ENCODE measurements around the gene WNT8B.

GRCh38 chr10:100524638-100525037, 61.8 kb downstream of the WNT8B start:
- TF ChIP-seq PPARA (CRISPR knock-in tag; IDR thresholded peaks at IDR 0.05; ENCODE audit: borderline replicate concordance) (no peak), ZNF70 (CRISPR knock-in tag; IDR thresholded peaks at IDR 0.05) (no peak), RARB (CRISPR knock-in tag; IDR thresholded peaks at IDR 0.05) (no peak), ZFP30 (CRISPR knock-in tag; IDR thresholded peaks at IDR 0.05) (no peak), POU6F1 (CRISPR knock-in tag; IDR thresholded peaks at IDR 0.05; ENCODE audit: borderline replicate concordance, low read depth) (no peak), TOX (CRISPR knock-in tag; IDR thresholded peaks at IDR 0.05; ENCODE audit: borderline replicate concordance) (no peak), ISL1 (CRISPR knock-in tag; IDR thresholded peaks at IDR 0.05) (no peak), OSR1 (CRISPR knock-in tag; IDR thresholded peaks at IDR 0.05) (no peak), PATZ1 (CRISPR knock-in tag; IDR thresholded peaks at IDR 0.05; ENCODE audit: borderline replicate concordance) (no peak), ZNF8 (CRISPR knock-in tag; IDR thresholded peaks at IDR 0.05) (no peak), ZNF565 (CRISPR knock-in tag; conservative IDR thresholded peaks at IDR 0.05; ENCODE audit: low read depth) (no peak), CSRNP3 (CRISPR knock-in tag; IDR thresholded peaks at IDR 0.05) (no peak), CSDC2 (CRISPR knock-in tag; IDR thresholded peaks at IDR 0.05) (no peak)
